Epithelial cell of esophagus (primary cell): ENCODE results near the gene SMIM30.
A peak's percentile ranks its signal among the peaks of the same experiment; 100 is the strongest.

ENCODE experiments used
- DNase-seq: peaks from one replicate; pipeline ENCODE4 v3.0.0; 2010; ENCODE audit warnings: low read depth
- H3K4me3 ChIP-seq: 2 replicates; pipeline ENCODE4 v1.5.1; 2011; ENCODE audit warnings: mild to moderate bottlenecking, low read length, control low read depth
- CTCF ChIP-seq: IDR thresholded peaks from 2 replicates; pipeline ENCODE4 v1.5.1; 2011; ENCODE audit warnings: low read depth, mild to moderate bottlenecking, low read length, control low read depth, inconsistent platforms; ENCODE audit not compliant: insufficient read depth; ENCODE audit errors: missing control alignments

The SMIM30 gene

DNA sequence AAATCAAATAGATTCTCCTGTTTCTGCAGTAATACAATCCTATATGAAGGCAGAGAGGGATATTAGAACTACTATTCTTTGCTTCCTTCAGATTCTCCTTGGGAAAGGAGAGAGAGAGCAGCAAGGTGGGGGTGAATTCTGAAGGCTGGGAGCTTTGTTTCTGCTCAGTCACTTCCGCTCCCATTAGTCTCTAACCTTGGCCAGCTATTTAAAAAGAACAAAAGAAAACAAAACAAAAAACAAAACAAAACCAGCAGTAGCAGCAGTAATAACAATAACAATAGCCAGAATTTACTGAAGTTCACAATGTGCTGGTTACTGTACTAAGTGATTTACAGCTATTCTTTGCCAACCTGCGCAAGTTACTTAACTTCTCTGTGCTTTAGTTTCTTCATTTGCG is 41.7 kb downstream of the SMIM30 start:
- no peak overlapping the region for H3K4me3 ChIP-seq
- DNase-seq: no peak
- TF ChIP-seq CTCF: no peak

DNA sequence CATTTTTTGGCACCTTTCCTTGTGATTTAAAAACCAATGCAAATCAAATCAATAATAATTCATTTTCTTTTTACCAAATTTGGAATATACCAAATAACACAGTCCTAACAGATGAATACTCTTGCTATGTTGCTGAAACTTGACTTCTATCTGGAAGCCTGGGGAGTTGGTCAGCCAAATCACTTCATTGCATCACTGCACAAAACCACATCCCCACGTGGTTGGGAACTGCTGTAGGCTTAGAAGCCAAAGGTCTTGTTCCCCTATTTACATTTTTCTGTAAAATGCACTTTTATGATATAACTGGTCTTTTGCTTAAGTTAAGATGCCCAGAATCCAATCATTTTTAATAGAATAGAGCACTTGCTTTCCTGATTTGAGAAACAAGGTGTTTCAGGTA is 46.9 kb downstream of the SMIM30 start:
- TF ChIP-seq CTCF: no peak
- peak; percentile 22 for DNase-seq
- no peak overlapping the region for H3K4me3 ChIP-seq
